ENCODE measurements around the gene UFD1.

DNA sequence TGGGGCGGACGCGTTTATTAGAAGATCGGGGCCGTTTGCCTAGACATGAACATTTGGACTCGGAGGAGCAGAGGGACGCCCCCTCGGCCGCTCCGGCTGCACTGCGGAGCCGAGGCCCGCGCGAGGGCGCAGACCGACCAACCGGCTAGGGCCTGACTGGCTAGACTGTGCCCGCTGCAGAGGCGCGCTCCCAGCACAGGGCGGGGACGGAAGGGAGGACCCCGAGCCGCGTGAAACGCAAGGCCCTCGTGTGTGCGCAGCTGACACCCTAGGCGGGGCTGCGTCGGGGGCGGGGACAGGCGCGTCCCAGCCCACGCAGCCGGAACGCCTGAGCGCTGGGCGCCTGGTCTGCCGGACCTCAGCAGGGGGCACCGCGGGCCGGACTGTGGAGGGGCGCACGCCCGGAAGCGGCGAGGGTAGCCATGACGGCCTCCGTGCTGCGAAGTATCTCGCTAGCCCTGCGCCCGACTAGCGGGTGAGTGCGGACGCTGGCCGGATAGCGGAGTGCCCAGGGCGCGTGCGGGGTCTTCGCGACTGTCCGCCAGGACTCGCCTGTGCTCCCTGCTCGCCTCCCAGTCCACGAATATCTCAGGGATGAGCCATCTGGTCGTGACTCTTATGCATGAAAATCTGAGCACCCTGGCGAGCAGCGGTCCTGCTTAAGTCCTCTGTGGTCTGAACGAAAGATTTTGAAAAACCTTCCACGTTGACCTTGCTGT lies 46.7 kb downstream of the UFD1 start, which contains the start of gene MRPL40:
- TF ChIP-seq POLR2A (IDR thresholded peaks at IDR 0.05), result peak; percentile 50
- TF ChIP-seq, protein P1, sequence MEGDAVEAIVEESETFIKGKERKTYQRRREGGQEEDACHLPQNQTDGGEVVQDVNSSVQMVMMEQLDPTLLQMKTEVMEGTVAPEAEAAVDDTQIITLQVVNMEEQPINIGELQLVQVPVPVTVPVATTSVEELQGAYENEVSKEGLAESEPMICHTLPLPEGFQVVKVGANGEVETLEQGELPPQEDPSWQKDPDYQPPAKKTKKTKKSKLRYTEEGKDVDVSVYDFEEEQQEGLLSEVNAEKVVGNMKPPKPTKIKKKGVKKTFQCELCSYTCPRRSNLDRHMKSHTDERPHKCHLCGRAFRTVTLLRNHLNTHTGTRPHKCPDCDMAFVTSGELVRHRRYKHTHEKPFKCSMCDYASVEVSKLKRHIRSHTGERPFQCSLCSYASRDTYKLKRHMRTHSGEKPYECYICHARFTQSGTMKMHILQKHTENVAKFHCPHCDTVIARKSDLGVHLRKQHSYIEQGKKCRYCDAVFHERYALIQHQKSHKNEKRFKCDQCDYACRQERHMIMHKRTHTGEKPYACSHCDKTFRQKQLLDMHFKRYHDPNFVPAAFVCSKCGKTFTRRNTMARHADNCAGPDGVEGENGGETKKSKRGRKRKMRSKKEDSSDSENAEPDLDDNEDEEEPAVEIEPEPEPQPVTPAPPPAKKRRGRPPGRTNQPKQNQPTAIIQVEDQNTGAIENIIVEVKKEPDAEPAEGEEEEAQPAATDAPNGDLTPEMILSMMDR (IDR thresholded peaks at IDR 0.05), result peak in 1 of 3 experiments; percentile 10
